Fibroblast of villous mesenchyme (primary cell): ENCODE results near the gene ATAD3C. TPM values are rescaled to one million over a fixed set of nuclear protein-coding genes. Genes with fewer than 3 reads are reported as not detected.

Experiments
- DNase-seq: peaks from one replicate; pipeline ENCODE4 v3.0.0-alpha.2; 2010; ENCODE audit warnings: low read depth
- H3K4me3 ChIP-seq: 2 replicates; pipeline ENCODE4 v1.5.1; 2011; ENCODE audit warnings: low read depth, mild to moderate bottlenecking, low read length
- total RNA-seq: library from RNA; depleted of rRNA; stranded (reverse); fragments of >200 nt; gene quantifications from 2 replicates; pipeline ENCODE4 v1.2.3, GENCODE V29; 2012
- TF ChIP-seq, protein P1 (sequence below): IDR thresholded peaks from 2 replicates; pipeline ENCODE4 v1.5.1; 2012; ENCODE audit warnings: low read depth, mild to moderate bottlenecking, low read length; ENCODE audit not compliant: insufficient read depth

ATAD3C gene
- total RNA-seq, 1 donor = under 0.01 TPM

DNA sequence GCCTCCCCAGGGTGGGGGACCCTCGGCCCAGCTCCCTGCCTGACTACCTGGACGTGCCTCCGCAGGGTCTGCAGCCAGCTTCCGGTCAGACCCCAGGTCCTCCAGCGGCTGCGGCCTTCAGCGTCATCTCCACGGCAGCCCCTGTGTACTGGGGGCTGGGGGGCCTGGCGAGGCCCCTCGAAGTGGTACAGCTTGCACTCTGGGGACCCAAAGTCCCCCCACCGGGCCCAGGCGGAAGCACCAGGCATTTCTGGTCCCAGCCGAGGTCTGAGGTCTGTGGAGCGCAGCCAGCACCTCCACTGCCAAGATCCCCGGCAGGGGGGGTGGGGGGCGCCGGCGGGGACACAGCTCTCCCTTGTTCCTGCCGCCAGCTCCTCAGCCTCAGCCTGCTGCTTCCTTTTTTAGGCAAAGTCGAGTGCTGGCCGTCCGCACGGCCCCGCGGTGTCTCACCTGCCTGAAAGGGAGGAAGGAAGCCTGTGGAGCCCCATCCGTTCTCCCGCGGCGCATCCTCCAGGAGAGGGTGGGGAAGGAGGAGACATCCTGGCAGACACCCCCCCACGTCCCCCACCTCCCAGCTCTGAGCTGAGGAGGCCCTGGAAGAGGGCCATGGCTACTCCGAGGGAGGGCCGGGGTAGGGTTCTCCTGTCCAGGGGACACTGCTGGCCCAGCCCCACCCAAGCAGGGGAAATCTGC, 15.2 kb upstream of the ATAD3C start:
- no peak for DNase-seq

DNA sequence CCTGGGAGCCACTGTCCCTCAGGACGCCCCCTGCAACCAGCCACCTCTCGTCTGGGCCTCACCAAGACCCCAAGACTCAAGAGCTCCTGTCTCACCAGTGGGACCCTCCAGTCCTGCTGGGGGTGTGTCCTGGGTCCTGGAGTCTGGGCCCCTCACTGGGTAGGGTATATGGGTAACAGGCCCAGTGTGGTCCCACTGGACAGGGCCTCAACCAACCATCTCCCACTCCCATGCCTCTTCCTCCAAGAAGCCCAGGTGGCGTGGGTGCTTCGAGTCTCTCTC, 14.7 kb upstream of the ATAD3C start:
- TF ChIP-seq, protein P1, sequence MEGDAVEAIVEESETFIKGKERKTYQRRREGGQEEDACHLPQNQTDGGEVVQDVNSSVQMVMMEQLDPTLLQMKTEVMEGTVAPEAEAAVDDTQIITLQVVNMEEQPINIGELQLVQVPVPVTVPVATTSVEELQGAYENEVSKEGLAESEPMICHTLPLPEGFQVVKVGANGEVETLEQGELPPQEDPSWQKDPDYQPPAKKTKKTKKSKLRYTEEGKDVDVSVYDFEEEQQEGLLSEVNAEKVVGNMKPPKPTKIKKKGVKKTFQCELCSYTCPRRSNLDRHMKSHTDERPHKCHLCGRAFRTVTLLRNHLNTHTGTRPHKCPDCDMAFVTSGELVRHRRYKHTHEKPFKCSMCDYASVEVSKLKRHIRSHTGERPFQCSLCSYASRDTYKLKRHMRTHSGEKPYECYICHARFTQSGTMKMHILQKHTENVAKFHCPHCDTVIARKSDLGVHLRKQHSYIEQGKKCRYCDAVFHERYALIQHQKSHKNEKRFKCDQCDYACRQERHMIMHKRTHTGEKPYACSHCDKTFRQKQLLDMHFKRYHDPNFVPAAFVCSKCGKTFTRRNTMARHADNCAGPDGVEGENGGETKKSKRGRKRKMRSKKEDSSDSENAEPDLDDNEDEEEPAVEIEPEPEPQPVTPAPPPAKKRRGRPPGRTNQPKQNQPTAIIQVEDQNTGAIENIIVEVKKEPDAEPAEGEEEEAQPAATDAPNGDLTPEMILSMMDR = no peak
- DNase-seq = no peak
- no peak overlapping the region for H3K4me3 ChIP-seq

More for the DNA sequence above, 15.2 kb upstream of the ATAD3C start:
- TF ChIP-seq, protein P1 = no peak
- no peak overlapping the region for H3K4me3 ChIP-seq

DNA sequence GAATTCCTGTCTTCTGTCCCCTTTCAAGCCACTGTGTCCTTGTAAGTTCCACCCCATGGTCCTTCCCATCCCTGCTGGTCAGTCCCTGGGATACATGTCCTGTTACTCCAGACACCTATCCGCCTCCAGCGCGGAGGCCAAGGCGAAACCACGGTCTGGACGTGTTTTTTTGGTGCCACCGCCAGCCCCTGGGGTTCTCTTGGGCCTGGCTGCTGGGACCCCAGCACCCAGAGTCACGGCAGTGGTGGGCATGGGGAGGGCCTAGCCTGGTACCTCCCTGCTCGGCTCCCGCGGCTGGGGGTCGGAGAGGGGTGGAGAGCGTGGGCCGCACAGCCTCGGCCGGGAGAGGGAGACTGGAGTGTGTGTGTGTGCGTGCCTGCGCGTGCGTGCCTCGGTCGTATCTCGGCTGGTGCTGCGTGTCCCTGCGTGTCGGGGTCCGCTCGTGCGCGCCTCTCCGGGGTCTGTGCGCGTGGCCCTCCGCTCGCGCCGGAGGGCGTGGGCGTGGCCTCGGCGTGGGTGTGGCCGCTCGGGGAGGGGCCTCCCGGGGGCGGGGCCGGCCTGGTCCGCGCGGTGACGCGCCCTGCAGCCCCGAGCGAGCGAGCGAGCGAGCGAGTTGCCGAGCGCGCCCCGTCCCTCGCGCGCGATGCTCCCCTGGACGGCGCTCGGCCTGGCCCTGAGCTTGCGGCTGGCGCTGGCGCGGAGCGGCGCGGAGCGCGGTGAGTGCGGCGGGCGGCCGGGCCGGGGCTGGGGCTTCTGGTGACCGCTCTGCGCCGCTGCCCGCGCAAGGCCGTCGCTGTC, 14.2 kb upstream of the ATAD3C start, which contains the start of gene VWA1:
Gene VWA1, plus strand, starts transcription at position 585 of the 798 bp plus-strand sequence. Its CDS starts 59 bp downstream, at position 644.
- DNase-seq = peak; percentile 70
- TF ChIP-seq, protein P1 = no peak

DNA sequence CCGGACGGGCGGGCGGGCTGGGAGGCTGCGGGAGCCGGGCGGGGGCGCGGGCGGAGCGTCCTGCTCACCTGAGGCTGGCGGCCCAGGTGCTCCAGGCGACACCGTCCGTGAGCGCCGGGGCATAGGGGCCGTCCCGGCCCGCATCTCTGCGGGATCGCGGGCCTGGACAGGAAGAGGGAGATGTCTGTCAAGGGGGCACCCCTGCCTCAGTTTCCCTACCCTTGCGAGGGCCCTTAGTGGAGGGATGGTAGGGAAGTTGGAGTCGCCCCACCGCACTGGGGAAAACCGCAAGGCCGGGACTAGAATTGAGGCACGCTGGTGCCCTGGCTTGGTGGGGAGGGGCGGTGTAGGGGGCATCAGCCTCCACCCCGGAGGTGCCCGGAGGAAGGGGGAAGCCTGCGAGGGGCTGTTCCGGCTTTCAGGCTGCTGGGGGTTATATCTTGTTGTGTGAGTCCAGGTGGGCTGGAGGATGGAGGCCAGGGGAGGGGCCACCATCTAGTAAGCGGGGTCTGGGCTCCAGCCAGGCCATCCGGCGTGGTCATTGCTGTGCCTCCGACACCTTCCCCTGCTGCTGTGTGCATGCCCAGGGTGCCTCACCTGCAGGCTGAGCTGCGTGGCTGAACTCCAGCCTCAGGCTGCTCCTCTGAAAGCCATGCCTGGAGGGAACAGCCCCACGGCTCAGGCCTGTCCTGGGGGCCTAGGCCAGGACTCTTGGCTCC, 13.4 kb upstream of the ATAD3C start:
- H3K4me3 ChIP-seq = peak overlapping the region; percentile 57
- no peak for DNase-seq
- TF ChIP-seq, protein P1 = no peak

More for the DNA sequence above, 14.2 kb upstream of the ATAD3C start, which contains the start of gene VWA1:
- H3K4me3 ChIP-seq = peak within 1 kb of the TSS; percentile 57

DNA sequence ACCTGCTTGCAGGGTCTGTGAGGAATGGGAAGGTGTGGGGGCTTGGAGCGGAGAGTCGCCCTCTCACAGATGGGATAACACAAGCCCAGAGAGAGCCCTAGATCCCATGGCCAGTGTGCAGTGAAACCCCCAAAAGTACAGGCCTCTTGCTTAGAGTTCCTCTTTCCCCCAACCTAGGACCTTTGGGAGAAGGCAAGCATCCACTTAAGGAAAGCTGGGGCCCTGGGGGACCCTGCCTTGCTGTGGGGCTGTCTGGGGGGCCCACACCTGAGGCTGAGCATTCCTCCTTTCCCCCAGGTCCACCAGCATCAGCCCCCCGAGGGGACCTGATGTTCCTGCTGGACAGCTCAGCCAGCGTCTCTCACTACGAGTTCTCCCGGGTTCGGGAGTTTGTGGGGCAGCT, 12.9 kb upstream of the ATAD3C start:
- TF ChIP-seq, protein P1 = no peak
- DNase-seq = no peak
- peak overlapping the region; percentile 57 for H3K4me3 ChIP-seq

DNA sequence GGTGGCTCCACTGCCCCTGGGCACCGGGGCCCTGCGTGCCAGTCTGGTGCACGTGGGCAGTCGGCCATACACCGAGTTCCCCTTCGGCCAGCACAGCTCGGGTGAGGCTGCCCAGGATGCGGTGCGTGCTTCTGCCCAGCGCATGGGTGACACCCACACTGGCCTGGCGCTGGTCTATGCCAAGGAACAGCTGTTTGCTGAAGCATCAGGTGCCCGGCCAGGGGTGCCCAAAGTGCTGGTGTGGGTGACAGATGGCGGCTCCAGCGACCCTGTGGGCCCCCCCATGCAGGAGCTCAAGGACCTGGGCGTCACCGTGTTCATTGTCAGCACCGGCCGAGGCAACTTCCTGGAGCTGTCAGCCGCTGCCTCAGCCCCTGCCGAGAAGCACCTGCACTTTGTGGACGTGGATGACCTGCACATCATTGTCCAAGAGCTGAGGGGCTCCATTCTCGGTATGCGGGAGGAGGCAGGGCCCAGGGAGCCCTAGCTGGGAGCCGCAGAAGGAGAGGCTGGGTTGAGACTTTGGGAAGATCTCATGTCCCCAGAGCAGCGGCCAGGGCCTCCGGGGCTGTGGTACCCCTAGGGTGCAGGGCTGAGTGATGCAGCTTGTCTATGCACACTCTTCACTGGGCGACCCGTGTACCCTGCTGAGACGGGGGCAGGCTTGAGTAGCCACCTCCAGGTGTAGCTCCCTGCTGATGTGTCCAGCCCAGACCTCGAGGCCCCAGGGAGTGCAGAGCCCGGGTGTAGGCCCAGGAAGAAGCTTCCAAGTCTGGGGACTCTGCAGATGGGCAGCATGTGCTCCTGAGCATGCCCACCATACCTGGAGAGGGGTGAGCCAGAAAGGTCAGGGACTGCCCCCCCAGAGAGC, 12.2 kb upstream of the ATAD3C start:
- DNase-seq = no peak
- TF ChIP-seq, protein P1 = no peak

More for the DNA sequence above, 12.2 kb upstream of the ATAD3C start:
- no peak overlapping the region for H3K4me3 ChIP-seq
